ENCODE results near the gene PPFIBP2. TPM values are rescaled to one million over a fixed set of nuclear protein-coding genes. Genes with fewer than 3 reads are reported as not detected.

Gene PPFIBP2
- total and polyA plus RNA-seq, 2 donors (not counting 1 experiment from before 2014, with no cell fraction given), result 22.3 to 175 TPM

DNA sequence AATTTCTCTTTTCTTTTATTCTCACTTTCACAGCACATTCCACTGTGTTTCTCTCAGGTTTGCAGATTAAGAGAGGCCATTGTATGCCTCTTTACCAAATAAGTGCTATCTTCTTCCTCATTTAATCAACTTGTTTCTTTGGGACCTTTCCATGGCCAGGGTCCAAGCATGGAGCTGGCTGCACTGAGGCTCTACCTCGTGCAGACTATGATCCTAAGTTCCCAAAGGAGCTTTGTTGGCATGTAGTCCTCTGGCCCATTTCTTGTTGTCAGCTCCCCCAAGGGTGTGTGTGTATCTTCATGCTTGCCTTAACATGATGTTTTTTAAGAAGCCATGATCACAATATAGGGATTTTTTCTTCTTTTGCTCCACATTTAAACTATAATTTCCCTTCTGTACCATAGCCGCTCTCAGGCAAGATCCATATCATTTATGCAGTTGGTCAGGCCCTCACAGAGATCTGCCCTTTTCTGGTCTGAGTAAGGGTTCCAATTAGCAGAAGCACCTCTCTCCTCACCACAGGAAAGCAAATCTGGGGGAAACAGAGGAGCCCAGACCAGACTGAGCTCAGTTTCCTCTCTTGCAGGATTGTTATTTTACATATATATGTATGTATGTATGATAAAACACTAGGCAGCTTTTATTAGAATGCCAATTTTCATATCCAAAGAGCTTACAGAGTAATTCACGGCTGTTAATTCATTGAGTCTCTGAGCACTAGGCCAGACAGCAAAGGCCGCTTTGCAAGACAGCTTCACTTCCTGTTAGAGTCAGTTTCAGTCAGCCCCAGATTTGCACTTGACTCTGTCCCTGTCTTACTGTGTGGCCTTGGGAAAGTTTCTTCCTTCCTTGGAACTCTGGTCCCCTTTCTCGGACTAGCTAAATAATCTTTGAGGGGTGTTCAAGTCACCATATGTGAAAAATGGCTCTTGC is 125.2 kb downstream of the PPFIBP2 start:
- Histone ChIP-seq H2AFZ (ENCODE audit: insufficient read depth, low read depth, low read length, poor library complexity, severe bottlenecking) (no peak overlapping the region), H3K9me3 (ENCODE audit: control extremely low read depth in 1 of 3, control insufficient read depth in 2 of 3, insufficient read depth in 1 of 3, low read length in 2 of 3) (no peaks in the 10 kb centered on the region), H3K27me3 (replicated peaks in 1 of 4; ENCODE audit: control extremely low read depth in 1 of 4, control insufficient read depth in 3 of 4, insufficient read depth in 4 of 4, low read length in 3 of 4) (no peaks in the 10 kb centered on the region), H3K4me1 (ENCODE audit: control insufficient read depth in 2 of 2, insufficient read depth in 2 of 2, low read length in 2 of 2) (peaks cover 0 to 6% of the 10 kb centered on the region in 2 donors), H3K27ac (ENCODE audit: low read length in 2 of 2) (no peak overlapping the region), H3K9ac (ENCODE audit: low read length) (no peak overlapping the region), H3K79me2 (ENCODE audit: control insufficient read depth, insufficient read depth, low read length) (no peaks in the 10 kb centered on the region), H3K4me2 (replicated peaks; ENCODE audit: low read depth, low read length, poor library complexity, severe bottlenecking) (no peak overlapping the region), H4K20me1 (ENCODE audit: control insufficient read depth, insufficient read depth, low read length, poor library complexity, severe bottlenecking) (no peaks in the 10 kb centered on the region), H3K4me3 (ENCODE audit: control extremely low read depth in 1 of 5, extremely low read depth in 1 of 5, insufficient read depth in 1 of 5, low read depth in 2 of 5, low read length in 4 of 5) (no peak overlapping the region), H3K36me3 (replicated peaks in 1 of 2; ENCODE audit: control extremely low read depth in 1 of 2, control insufficient read depth in 1 of 2, extremely low read depth in 1 of 2, insufficient read depth in 2 of 2, low read length in 1 of 2) (peaks cover 2 to 64% of the 10 kb centered on the region in 2 experiments)
- POLR2A ChIA-PET, result no interaction called here
- Mint-ChIP-seq H3K27me3 (no peaks in the 10 kb centered on the region), H3K27ac (no peak overlapping the region), H3K9me3 (ENCODE audit: insufficient read depth) (no peaks in the 10 kb centered on the region), H3K4me1 (peaks cover 6% of the 10 kb centered on the region), H3K4me3 (no peak overlapping the region)
- intact Hi-C loops (cut with micrococcal nuclease), result no loop called here
- ATAC-seq (ENCODE audit: low read depth) (no peak), DNase-seq (no peak)
- WGBS (ENCODE audit: insufficient coverage), result 84% methylated on average over 3 of the region's 5 CpGs
- no peak for TF ChIP-seq EZH2 (IDR thresholded peaks at IDR 0.05; ENCODE audit: borderline replicate concordance, insufficient read depth, low read depth, low read length, poor library complexity, severe bottlenecking)
- TF ChIP-seq, protein P1, sequence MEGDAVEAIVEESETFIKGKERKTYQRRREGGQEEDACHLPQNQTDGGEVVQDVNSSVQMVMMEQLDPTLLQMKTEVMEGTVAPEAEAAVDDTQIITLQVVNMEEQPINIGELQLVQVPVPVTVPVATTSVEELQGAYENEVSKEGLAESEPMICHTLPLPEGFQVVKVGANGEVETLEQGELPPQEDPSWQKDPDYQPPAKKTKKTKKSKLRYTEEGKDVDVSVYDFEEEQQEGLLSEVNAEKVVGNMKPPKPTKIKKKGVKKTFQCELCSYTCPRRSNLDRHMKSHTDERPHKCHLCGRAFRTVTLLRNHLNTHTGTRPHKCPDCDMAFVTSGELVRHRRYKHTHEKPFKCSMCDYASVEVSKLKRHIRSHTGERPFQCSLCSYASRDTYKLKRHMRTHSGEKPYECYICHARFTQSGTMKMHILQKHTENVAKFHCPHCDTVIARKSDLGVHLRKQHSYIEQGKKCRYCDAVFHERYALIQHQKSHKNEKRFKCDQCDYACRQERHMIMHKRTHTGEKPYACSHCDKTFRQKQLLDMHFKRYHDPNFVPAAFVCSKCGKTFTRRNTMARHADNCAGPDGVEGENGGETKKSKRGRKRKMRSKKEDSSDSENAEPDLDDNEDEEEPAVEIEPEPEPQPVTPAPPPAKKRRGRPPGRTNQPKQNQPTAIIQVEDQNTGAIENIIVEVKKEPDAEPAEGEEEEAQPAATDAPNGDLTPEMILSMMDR (IDR thresholded peaks at IDR 0.05), result no peak
- CTCF ChIA-PET, result interaction anchor here (1.7 kb wide), 1 partner anchor 26 kb away, joined by 3 read pairs; no protein-coding TSS in a partner anchor

DNA sequence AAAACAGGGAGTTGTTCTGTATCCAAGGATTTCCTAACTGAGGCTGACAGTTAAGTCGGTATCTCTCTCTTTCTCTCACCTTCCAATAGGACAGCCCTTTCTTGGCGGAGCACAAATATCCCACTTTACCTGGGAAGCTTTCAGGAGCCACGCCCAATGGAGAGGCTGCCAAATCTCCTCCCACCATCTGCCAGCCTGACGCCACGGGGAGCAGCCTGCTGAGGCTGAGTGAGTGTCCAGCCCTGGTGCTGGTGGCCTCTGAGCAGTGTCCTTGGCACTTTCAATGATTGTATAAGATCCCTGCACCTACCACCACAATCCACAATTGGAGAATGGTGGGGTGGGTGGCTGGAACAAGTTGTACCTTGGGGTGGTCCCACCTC is 125.8 kb downstream of the PPFIBP2 start:
- ChIA-PET CTCF (interaction anchor here (1.7 kb wide), 1 partner anchor 26 kb away, joined by 3 read pairs; no protein-coding TSS in a partner anchor), POLR2A (no interaction called here)
- no peak for TF ChIP-seq EZH2 (IDR thresholded peaks at IDR 0.05; ENCODE audit: borderline replicate concordance, insufficient read depth, low read depth, low read length, poor library complexity, severe bottlenecking)
- TF ChIP-seq, protein P1 (IDR thresholded peaks at IDR 0.05), result no peak
- Mint-ChIP-seq H3K4me3 (no peak overlapping the region), H3K4me1 (peaks cover 6% of the 10 kb centered on the region), H3K9me3 (ENCODE audit: insufficient read depth) (no peaks in the 10 kb centered on the region), H3K27ac (no peak overlapping the region), H3K27me3 (no peaks in the 10 kb centered on the region)
- Histone ChIP-seq H3K36me3 (replicated peaks in 1 of 2; ENCODE audit: control extremely low read depth in 1 of 2, control insufficient read depth in 1 of 2, extremely low read depth in 1 of 2, insufficient read depth in 2 of 2, low read length in 1 of 2) (peaks cover 2 to 58% of the 10 kb centered on the region in 2 experiments), H4K20me1 (ENCODE audit: control insufficient read depth, insufficient read depth, low read length, poor library complexity, severe bottlenecking) (no peaks in the 10 kb centered on the region), H3K9me3 (ENCODE audit: control extremely low read depth in 1 of 3, control insufficient read depth in 2 of 3, insufficient read depth in 1 of 3, low read length in 2 of 3) (no peaks in the 10 kb centered on the region), H3K27me3 (replicated peaks in 1 of 4; ENCODE audit: control extremely low read depth in 1 of 4, control insufficient read depth in 3 of 4, insufficient read depth in 4 of 4, low read length in 3 of 4) (no peaks in the 10 kb centered on the region), H3K9ac (ENCODE audit: low read length) (no peak overlapping the region), H2AFZ (ENCODE audit: insufficient read depth, low read depth, low read length, poor library complexity, severe bottlenecking) (no peak overlapping the region), H3K4me2 (replicated peaks; ENCODE audit: low read depth, low read length, poor library complexity, severe bottlenecking) (no peak overlapping the region), H3K4me3 (ENCODE audit: control extremely low read depth in 1 of 5, extremely low read depth in 1 of 5, insufficient read depth in 1 of 5, low read depth in 2 of 5, low read length in 4 of 5) (no peak overlapping the region), H3K4me1 (ENCODE audit: control insufficient read depth in 2 of 2, insufficient read depth in 2 of 2, low read length in 2 of 2) (peaks cover 0 to 6% of the 10 kb centered on the region in 2 donors), H3K79me2 (ENCODE audit: control insufficient read depth, insufficient read depth, low read length) (no peaks in the 10 kb centered on the region), H3K27ac (ENCODE audit: low read length in 2 of 2) (no peak overlapping the region)
- intact Hi-C loops (cut with micrococcal nuclease), result no loop called here
- WGBS (ENCODE audit: insufficient coverage), result 97% methylated on average over 5 of the region's 5 CpGs
- DNase-seq, result no peak
- no peak for ATAC-seq (ENCODE audit: low read depth)

Measured in B cell (primary cell).